HG02943 (cell line): ENCODE data around the gene FBXO31.

Experiments used
- ATAC-seq: cut with Tn5 transposase; IDR thresholded peaks from one replicate; pipeline ENCODE4 v1.9.1; 2021; ENCODE audit warnings: mild to moderate bottlenecking, low read depth, moderate library complexity; ENCODE audit not compliant: unreplicated experiment

Gene FBXO31, protein sequence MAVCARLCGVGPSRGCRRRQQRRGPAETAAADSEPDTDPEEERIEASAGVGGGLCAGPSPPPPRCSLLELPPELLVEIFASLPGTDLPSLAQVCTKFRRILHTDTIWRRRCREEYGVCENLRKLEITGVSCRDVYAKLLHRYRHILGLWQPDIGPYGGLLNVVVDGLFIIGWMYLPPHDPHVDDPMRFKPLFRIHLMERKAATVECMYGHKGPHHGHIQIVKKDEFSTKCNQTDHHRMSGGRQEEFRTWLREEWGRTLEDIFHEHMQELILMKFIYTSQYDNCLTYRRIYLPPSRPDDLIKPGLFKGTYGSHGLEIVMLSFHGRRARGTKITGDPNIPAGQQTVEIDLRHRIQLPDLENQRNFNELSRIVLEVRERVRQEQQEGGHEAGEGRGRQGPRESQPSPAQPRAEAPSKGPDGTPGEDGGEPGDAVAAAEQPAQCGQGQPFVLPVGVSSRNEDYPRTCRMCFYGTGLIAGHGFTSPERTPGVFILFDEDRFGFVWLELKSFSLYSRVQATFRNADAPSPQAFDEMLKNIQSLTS

GRCh38 chr16:87383505-87384161 is at the start of gene FBXO31:
TSS of gene FBXO31 (minus strand) at chr16:87383776. CDS start at chr16:87383744, 32 bp downstream.
- peak; percentile 41 for ATAC-seq

GRCh38 chr16:87432330-87432915 is 48.8 kb upstream of the FBXO31 start:
- ATAC-seq: no peak

DNA sequence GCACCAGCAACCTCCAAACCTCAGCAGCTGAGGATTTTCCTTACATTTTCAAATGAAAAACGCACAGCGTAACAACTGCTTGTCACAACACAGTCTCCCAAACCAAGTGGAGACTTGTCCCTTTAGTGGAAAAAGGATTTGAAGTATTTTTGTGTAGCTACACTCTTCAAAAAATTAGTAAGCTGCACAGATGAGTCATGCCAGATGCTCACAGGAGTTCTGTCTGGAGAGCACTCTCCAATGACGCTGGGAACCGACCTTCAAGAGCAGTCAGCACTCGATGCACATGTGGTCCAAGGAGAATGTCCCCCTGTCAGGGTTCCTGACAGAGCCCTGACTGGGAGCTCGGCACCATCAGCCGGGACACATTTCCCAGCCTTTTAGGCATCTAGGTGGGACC is 48.4 kb upstream of the FBXO31 start:
- no peak for ATAC-seq

GRCh38 chr16:87426423-87427215 is 43.0 kb upstream of the FBXO31 start:
- no peak for ATAC-seq

- no peak for ATAC-seq
These were observed 42.4 kb upstream of the FBXO31 start for GRCh38 chr16:87425941-87426340.

DNA sequence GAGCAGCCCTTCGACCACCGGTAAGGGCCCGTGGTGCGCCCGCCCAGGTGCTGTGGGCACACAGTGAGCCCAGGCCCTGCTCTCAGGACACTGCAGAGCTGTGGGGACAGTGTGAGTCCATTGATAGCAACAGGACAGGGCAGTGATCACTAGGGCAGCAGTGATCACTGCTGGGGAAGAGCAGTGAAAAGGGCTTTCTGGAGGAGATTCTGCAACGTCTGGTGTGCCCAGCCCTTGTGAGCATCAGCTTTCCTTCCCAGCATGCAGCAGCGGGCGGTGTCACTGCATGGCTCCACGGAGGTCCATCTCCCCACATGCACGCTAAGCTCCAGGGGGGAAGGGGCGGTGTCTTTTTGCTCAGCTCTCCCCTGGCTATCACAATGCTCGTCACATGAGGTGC is 40.7 kb upstream of the FBXO31 start:
- ATAC-seq: no peak

DNA sequence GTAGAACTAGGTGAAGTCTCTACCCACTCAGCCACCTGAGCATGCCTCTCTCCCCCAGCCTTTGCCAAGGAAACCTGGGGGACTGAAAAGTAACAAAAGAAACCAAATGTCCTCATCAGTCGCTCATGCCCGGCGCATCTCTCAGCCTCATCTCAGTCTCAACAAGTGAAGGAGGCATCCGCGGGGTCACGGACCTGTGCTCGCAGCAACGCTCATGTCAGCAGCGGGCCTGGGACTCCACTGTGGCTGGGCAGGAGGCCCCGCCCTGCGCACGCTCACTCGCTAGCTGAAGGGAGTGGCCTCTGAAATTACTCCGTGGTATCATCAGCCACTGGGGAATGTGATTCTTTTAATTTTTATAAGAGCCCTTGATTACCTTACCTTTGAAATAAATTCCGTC is 39.9 kb upstream of the FBXO31 start:
- ATAC-seq: no peak

DNA sequence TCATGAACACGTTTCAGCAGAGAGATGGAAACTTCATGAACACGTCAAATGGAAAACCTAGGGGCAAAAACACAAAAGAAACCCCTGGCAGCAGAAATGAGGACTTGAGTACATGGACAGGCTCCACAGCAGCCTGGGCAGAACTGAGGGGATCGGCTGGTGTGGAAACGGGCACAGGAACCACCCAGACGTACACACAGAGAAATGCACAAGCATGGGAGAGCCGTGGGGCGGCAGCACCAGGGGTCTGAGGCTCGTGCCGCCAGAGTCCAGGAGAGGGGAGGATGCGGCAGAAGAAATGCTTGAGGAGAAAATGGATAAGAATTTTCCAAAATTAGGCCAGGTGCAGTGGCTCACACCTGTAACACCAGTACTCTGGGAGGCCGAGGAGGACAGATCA is 38.5 kb upstream of the FBXO31 start:
- no peak for ATAC-seq

- ATAC-seq: no peak
These were observed 37.7 kb upstream of the FBXO31 start for GRCh38 chr16:87421003-87421912.

GRCh38 chr16:87420026-87421002 is 36.7 kb upstream of the FBXO31 start:
- no peak for ATAC-seq

DNA sequence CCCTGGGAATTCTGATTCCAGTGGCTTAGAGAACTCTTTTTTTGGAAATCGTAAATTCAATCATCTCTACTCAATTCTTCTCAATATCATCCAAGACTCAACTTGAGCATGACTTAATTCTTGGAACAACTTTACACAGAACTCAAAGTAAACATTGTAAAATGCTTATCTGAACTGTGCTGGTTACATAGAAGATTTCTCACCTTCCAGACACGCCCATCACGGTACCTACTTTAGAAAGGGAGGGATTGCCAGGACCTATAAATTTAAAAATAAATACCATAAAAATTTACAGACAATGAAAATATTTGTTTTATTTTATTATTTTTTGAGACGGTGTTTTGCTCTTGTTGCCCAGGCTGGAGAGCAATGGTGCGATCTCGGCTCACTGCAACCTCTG is 35.1 kb upstream of the FBXO31 start:
- no peak for ATAC-seq

GRCh38 chr16:87418216-87418615 is 34.6 kb upstream of the FBXO31 start:
- ATAC-seq: no peak

DNA sequence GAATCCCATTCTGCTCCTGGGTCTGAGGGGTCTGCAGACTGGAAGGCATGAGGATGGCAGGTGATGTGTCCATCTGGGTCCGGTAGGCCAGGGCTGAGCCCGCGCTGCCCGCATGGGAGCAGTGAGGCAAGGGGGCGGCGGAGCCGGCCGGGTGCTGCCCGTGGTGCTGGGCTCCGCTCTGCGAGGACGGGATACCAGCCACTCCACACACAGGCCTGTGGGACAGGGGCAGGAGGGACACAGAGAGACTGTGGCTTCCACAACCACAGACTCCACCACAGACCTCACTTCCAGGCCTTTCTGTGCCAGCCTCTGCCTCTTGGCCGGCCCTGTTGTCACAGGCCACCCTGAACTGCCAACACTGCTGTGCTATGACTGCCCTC is 33.9 kb upstream of the FBXO31 start:
- ATAC-seq: no peak

DNA sequence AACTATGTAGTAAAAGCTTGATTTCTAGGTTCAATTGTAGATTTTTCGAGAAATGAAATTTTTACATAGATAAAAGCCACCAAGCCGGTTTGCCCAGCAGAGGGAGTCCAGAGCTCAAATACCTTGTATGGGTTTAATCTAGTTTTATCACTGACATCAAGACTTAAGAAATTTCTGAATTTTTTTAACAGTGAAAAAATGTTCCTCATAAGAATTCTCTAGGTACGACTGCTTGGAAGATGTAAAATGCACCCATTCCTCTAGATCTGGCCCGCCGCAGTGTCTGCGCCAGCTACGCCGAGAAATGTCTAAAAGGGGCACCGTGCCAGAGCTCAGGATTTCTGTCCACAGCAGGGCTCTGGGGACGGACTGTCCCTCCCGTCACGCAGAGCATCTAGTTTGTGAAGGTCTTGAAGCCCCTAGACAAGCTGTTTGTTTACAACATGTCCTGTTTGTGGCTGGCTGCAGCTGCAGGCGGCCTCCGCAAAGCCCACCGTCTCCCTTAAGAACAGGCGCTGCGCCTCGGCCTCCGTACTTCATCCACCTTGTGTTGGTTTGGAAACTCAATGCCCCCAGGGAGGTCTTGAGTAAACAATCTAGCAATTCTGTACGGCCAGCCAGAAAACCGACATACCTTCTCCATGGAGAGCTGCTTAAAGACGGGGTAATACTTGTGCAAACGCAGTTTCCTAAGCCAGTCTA is 33.4 kb upstream of the FBXO31 start:
- no peak for ATAC-seq

GRCh38 chr16:87415441-87415840 is 31.9 kb upstream of the FBXO31 start:
- no peak for ATAC-seq

- no peak for ATAC-seq
These were observed 30.7 kb upstream of the FBXO31 start for GRCh38 chr16:87414251-87414680.

- no peak for ATAC-seq
These were observed 29.4 kb upstream of the FBXO31 start for GRCh38 chr16:87412996-87413421.
